Measurements from ENCODE around the gene ADGRL2. TPM values are rescaled to one million over a fixed set of nuclear protein-coding genes. Genes with fewer than 3 reads are reported as not detected.

Gene ADGRL2
- total and polyA plus RNA-seq, 2 of the 4 experiments (the other 2 are of a cell fraction), result 17.0 to 42.7 TPM

DNA sequence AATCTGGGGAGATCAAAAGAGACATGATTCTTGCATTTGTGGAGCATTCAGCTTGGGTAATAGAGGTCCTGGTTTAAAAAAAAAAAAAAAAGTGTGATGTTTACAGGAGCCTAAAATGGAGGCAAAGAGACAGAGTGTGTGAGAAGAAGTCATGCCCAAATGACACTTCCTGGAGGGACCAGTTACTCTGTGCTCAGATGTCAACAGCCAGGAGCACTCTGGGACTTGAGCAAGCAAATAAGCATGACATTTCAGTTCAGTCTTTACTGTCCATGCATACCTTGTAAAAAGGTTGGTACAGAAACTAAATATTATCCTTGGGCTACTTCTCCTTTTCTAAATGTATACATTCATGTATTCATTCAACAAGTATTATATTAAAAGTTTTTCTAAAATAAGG lies 25.2 kb upstream of the ADGRL2 start:
- Histone ChIP-seq H4K91ac (ENCODE audit: insufficient read depth, low read depth, low read length) (no peak overlapping the region), H3K36me3 (ENCODE audit: control insufficient read depth, insufficient read depth, low read length) (no peaks in the 10 kb centered on the region), H3K4me1 (ENCODE audit: control insufficient read depth, insufficient read depth, low read length) (no peaks in the 10 kb centered on the region), H2BK120ac (ENCODE audit: low read depth, low read length) (no peak overlapping the region), H3K9me1 (ENCODE audit: insufficient read depth, low read length) (no peaks in the 10 kb centered on the region), H3K4me3 (ENCODE audit: insufficient read depth, low read depth, low read length) (no peak overlapping the region), H4K5ac (ENCODE audit: low read depth, low read length) (no peak overlapping the region), H3K9ac (ENCODE audit: low read depth, low read length) (no peak overlapping the region), H3K4me2 (ENCODE audit: low read depth, low read length) (no peak overlapping the region), H2AK9ac (replicated peaks; ENCODE audit: low read depth, low read length, poor library complexity) (no peak overlapping the region), H3K4ac (ENCODE audit: low read depth, low read length) (no peak overlapping the region), H2AK5ac (ENCODE audit: low read depth, low read length) (no peak overlapping the region), H2AFZ (replicated peaks; ENCODE audit: low read length, poor library complexity) (no peak overlapping the region), H3K9me3 (ENCODE audit: control insufficient read depth, insufficient read depth, low read length) (no peaks in the 10 kb centered on the region), H3K56ac (ENCODE audit: extremely low read depth, insufficient read depth, low read length) (no peak overlapping the region), H3K23ac (ENCODE audit: low read depth, low read length) (no peak overlapping the region), H4K8ac (ENCODE audit: low read depth in 2 of 2, low read length in 2 of 2) (no peak overlapping the region), H2BK5ac (ENCODE audit: low read depth, low read length, poor library complexity, severe bottlenecking) (no peak overlapping the region), H4K20me1 (ENCODE audit: insufficient read depth, low read length) (no peaks in the 10 kb centered on the region), H3K27me3 (ENCODE audit: control insufficient read depth, insufficient read depth, low read length) (no peaks in the 10 kb centered on the region; the same call in 1 of the 2 replicates), H2BK15ac (ENCODE audit: low read depth, low read length) (no peak overlapping the region), H3K18ac (ENCODE audit: low read depth, low read length) (no peak overlapping the region), H3K27ac (ENCODE audit: insufficient read depth, low read length) (no peak overlapping the region), H2BK20ac (ENCODE audit: low read depth, low read length) (no peak overlapping the region), H3K14ac (replicated peaks; ENCODE audit: low read depth, low read length) (no peak overlapping the region), H3K79me1 (ENCODE audit: low read depth in 1 of 2, low read length in 2 of 2) (no peaks in the 10 kb centered on the region)
- DNase-seq, result no peak
- no peak for ATAC-seq (ENCODE audit: low read depth)
- TF ChIP-seq CHD1 (IDR thresholded peaks at IDR 0.05; ENCODE audit: low read depth, low read length), result no peak
- no peak for TF ChIP-seq MAZ (IDR thresholded peaks at IDR 0.05; ENCODE audit: borderline replicate concordance, low read depth, low read length)
- TF ChIP-seq BHLHE40 (IDR thresholded peaks at IDR 0.05; ENCODE audit: low read depth, low read length), result no peak
- TF ChIP-seq FOS (IDR thresholded peaks at IDR 0.05; ENCODE audit: low read depth, low read length), result no peak
- TF ChIP-seq, protein P1, sequence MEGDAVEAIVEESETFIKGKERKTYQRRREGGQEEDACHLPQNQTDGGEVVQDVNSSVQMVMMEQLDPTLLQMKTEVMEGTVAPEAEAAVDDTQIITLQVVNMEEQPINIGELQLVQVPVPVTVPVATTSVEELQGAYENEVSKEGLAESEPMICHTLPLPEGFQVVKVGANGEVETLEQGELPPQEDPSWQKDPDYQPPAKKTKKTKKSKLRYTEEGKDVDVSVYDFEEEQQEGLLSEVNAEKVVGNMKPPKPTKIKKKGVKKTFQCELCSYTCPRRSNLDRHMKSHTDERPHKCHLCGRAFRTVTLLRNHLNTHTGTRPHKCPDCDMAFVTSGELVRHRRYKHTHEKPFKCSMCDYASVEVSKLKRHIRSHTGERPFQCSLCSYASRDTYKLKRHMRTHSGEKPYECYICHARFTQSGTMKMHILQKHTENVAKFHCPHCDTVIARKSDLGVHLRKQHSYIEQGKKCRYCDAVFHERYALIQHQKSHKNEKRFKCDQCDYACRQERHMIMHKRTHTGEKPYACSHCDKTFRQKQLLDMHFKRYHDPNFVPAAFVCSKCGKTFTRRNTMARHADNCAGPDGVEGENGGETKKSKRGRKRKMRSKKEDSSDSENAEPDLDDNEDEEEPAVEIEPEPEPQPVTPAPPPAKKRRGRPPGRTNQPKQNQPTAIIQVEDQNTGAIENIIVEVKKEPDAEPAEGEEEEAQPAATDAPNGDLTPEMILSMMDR (conservative IDR thresholded peaks at IDR 0.05; ENCODE audit: low read depth, low read length), result no peak
- TF ChIP-seq SMC3 (IDR thresholded peaks at IDR 0.05; ENCODE audit: low read depth, low read length), result no peak
- TF ChIP-seq MAFK (IDR thresholded peaks at IDR 0.05; ENCODE audit: low read depth, low read length), result no peak
- intact Hi-C loops (cut with micrococcal nuclease) (no loop called here), in situ Hi-C loops (cut with MboI; ENCODE audit: low sequenced_read_pairs) (no loop called here), dilution Hi-C loops (cut with HindIII; ENCODE audit: low sequenced_read_pairs, unreplicated experiment) (no loop called here)
- ChIA-PET POLR2A (ENCODE audit: unreplicated experiment) (no interaction called here), CTCF (interaction anchor here (0.6 kb wide), 1 partner anchor 1075 kb away, joined by 4 read pairs; no protein-coding TSS in a partner anchor)
- no TSS peak for BruUV-seq (replicated peaks)

Data from IMR-90 (cell line).